GM12864 (cell line): Measurements from ENCODE around the gene MKNK1.
A peak's percentile ranks its signal among the peaks of the same experiment; 100 is the strongest.

Experiments
- DNase-seq: peaks from one replicate; pipeline ENCODE4 v3.0.0-alpha.2; 2011; ENCODE audit warnings: low read depth
- H3K4me3 ChIP-seq: 2 replicates; pipeline ENCODE4 v1.5.1; 2011; ENCODE audit warnings: mild to moderate bottlenecking, low read depth, low read length, control low read depth
- CTCF ChIP-seq: IDR thresholded peaks from 2 replicates; pipeline ENCODE4 v1.5.1; 2011; ENCODE audit warnings: low read depth, mild to moderate bottlenecking, moderate library complexity, low read length, control low read depth, inconsistent platforms; ENCODE audit errors: missing control alignments

MKNK1 gene

GRCh38 chr1:46637444-46638083 lies 33.5 kb upstream of the MKNK1 start:
- TF ChIP-seq CTCF: no peak
- no peak overlapping the region for H3K4me3 ChIP-seq
- no peak for DNase-seq

GRCh38 chr1:46635205-46635604 lies 31.1 kb upstream of the MKNK1 start:
- no peak overlapping the region for H3K4me3 ChIP-seq
- no peak for TF ChIP-seq CTCF
- DNase-seq: no peak

GRCh38 chr1:46630719-46631118 lies 26.7 kb upstream of the MKNK1 start:
- TF ChIP-seq CTCF: no peak
- no peak overlapping the region for H3K4me3 ChIP-seq
- no peak for DNase-seq

- TF ChIP-seq CTCF: no peak
- H3K4me3 ChIP-seq: no peak overlapping the region
- DNase-seq: no peak
These were observed 19.9 kb upstream of the MKNK1 start for GRCh38 chr1:46623743-46624644.

- no peak for DNase-seq
- no peak overlapping the region for H3K4me3 ChIP-seq
- peak; percentile 54 for TF ChIP-seq CTCF
These were observed 18.3 kb upstream of the MKNK1 start for GRCh38 chr1:46622344-46622743.

- DNase-seq: no peak
- H3K4me3 ChIP-seq: no peak overlapping the region
- TF ChIP-seq CTCF: no peak
These were observed 17.9 kb upstream of the MKNK1 start for GRCh38 chr1:46621930-46622329.
